ENCODE results near the gene ATP1B2. TPM values are rescaled to one million over a fixed set of nuclear protein-coding genes. Genes with fewer than 3 reads are reported as not detected.

Gene ATP1B2
- total and polyA plus RNA-seq, 9 of the 15 experiments (the other 6 are each of a cell fraction or from before 2014, with no cell fraction given): 0.23 to 6.0 (median 0.99) TPM

DNA sequence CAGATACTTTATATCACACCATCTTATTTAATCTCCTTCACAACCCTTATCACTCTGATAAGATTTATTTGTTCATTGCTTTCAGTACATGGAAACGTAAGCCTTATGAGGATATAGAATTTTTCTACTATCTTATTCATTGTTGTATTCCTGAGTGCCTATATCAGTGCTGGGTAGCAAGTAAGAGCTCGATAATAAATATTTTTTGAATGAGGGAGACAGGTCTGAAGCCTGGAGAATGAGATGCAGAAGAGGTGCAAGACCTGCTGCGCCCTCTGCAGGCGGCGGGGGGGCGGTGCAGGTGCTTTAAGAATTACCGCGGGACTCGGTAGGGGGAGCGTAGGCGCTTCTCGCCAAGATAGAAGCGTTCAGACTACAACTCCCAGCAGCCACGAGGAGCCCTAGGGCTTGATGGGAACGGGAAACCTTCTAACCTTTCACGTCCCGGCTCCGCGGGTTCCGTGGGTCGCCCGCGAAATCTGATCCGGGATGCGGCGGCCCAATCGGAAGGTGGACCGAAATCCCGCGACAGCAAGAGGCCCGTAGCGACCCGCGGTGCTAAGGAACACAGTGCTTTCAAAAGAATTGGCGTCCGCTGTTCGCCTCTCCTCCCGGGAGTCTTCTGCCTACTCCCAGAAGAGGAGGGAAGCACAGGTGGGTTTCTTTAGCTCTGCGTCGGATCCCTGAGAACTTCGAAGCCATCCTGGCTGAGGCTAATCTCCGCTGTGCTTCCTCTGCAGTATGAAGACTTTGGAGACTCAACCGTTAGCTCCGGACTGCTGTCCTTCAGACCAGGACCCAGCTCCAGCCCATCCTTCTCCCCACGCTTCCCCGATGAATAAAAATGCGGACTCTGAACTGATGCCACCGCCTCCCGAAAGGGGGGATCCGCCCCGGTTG is 37.4 kb downstream of the ATP1B2 start, which contains the start of gene WRAP53 (continued):
- TF ChIP-seq, protein P1, sequence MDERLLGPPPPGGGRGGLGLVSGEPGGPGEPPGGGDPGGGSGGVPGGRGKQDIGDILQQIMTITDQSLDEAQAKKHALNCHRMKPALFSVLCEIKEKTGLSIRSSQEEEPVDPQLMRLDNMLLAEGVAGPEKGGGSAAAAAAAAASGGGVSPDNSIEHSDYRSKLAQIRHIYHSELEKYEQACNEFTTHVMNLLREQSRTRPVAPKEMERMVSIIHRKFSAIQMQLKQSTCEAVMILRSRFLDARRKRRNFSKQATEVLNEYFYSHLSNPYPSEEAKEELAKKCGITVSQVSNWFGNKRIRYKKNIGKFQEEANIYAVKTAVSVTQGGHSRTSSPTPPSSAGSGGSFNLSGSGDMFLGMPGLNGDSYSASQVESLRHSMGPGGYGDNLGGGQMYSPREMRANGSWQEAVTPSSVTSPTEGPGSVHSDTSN (CRISPR knock-in tag; IDR thresholded peaks at IDR 0.05; ENCODE audit: low read depth): no peak
- TF ChIP-seq, protein P1 (tag; conservative IDR thresholded peaks at IDR 0.05; ENCODE audit: low read depth): 0 out of 2 replicates have a peak, but pooled peaks have one; percentile 13
- TF ChIP-seq XRCC5 (IDR thresholded peaks at IDR 0.05; ENCODE audit: low read depth, low read length) (peak; percentile 84), SMAD2 (IDR thresholded peaks at IDR 0.05; ENCODE audit: low read depth, low read length) (no peak), VEZF1 (CRISPR knock-in tag; IDR thresholded peaks at IDR 0.05) (no peak; the same call in none of the 2 replicates), SAFB2 (IDR thresholded peaks at IDR 0.05; ENCODE audit: borderline replicate concordance, low read depth, low read length, severe bottlenecking) (no peak), TCF7L2 (IDR thresholded peaks at IDR 0.05; ENCODE audit: low read depth, low read length) (0 out of 2 replicates have a peak, but pooled peaks have one; percentile 25)
- TF ChIP-seq, protein P2, sequence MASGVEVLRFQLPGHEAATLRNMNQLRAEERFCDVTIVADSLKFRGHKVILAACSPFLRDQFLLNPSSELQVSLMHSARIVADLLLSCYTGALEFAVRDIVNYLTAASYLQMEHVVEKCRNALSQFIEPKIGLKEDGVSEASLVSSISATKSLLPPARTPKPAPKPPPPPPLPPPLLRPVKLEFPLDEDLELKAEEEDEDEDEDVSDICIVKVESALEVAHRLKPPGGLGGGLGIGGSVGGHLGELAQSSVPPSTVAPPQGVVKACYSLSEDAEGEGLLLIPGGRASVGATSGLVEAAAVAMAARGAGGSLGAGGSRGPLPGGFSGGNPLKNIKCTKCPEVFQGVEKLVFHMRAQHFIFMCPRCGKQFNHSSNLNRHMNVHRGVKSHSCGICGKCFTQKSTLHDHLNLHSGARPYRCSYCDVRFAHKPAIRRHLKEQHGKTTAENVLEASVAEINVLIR (CRISPR knock-in tag; IDR thresholded peaks at IDR 0.05): no peak
- TF ChIP-seq, protein P3, sequence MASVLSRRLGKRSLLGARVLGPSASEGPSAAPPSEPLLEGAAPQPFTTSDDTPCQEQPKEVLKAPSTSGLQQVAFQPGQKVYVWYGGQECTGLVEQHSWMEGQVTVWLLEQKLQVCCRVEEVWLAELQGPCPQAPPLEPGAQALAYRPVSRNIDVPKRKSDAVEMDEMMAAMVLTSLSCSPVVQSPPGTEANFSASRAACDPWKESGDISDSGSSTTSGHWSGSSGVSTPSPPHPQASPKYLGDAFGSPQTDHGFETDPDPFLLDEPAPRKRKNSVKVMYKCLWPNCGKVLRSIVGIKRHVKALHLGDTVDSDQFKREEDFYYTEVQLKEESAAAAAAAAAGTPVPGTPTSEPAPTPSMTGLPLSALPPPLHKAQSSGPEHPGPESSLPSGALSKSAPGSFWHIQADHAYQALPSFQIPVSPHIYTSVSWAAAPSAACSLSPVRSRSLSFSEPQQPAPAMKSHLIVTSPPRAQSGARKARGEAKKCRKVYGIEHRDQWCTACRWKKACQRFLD (CRISPR knock-in tag; IDR thresholded peaks at IDR 0.05): peak; percentile 26; the same call in 1 of the 2 replicates
